Measurements from ENCODE around the gene LURAP1L.
"Not testable (repeated sequence)": the region's sequence is repeated elsewhere in the genome, so short reads cannot be mapped to it uniquely, and the experiment has no call there.

LURAP1L gene

GRCh38 chr9:12856603-12857002, 81.8 kb downstream of the LURAP1L start:
- DNase-seq, result no peak

DNA sequence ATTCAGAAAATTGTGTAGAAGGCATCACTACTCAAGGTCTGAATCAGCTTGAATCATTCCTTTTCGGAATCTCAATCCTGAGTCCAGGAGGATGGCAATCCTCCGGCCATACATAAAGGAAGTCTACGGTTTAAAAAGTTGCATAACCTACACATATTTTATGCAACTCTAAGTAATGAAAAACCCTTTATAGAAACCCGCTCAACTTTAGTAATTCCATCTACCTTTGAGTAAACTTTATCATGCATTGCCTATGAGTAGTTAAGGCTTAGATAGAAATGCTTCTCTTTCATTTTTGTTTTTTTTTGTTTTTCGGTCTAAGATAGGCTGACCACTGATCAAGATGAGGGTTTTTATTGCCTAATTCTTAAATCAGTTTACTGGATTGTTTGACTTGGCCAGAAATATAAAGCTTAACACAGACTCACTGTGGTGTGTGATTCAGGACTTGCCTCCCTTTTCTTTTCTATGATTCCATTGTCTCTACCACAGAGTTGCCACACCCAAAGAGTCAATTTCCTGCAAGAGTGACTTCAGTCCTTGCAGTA, 85.0 kb downstream of the LURAP1L start:
- no peak for DNase-seq

- no peak for DNase-seq
Observed at GRCh38 chr9:12860998-12861397, 86.2 kb downstream of the LURAP1L start.

DNA sequence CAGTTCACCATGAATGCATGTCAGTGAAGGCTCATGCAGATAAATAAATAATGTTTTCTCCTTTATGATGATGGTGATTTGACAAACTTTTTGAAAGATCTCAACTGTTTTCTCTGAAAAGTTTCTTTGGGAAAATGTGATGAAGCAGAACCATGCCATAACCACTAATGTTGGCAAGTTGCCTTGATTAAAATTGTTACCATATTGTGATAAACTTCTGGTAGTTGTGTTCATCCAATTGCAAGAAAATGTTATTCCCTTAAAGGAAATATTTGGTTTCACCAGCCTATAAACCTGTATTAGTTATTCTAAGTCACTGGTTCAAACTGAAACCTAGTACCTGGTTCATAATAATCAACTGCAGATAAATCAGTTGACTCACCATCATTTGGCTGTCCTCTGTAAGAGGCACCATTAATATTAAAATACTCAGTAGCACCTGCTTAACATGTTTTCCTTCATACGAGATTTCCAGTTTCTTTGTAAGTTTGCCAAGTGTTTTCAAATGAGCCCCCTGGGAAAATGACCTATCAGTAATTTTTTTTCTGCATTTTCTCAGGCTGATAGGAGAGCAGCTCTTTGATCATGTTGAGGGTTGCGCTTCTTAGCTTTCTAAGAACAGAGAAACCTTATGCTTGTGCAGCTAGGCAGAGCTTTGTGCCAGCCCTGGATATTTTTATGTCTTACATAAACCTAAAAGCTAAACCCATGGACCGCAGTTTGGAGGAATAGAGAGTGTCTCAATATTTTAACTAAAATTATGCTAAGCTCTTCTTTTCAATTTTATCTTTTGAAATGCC, 88.0 kb downstream of the LURAP1L start:
- DNase-seq, result no peak

GRCh38 chr9:12863618-12864017, 88.8 kb downstream of the LURAP1L start:
- no peak for DNase-seq

DNA sequence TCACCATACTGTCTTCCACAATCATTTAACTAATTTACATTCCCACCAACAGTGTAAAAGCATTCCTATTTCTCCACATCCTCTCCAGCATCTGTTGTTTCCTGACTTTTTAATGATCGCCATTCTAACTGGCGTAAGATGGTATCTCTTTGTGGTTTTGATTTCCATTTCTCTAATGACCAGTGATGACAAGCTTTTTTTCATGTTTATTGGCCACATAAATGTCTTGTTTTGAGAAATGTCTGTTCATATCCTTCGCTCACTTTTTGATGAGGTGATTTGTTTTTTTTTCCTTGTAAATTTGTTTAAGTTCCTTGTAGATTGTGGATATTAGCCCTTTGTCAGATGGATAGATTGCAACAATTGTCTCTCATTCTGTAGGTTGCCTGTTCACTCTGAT, 90.6 kb downstream of the LURAP1L start:
- DNase-seq, result not testable (repeated sequence)

Data from hypothalamus (tissue), 51 donors.